GM19455 (cell line): ENCODE data around the gene LRRC75A.
A peak's percentile ranks its signal among the peaks of the same experiment; 100 is the strongest.
"Not testable (repeated sequence)": the region's sequence is repeated elsewhere in the genome, so short reads cannot be mapped to it uniquely, and the experiment has no call there.

Experiments used
- ATAC-seq: cut with Tn5 transposase; IDR thresholded peaks from one replicate; pipeline ENCODE4 v1.9.1; 2021; ENCODE audit not compliant: unreplicated experiment

The LRRC75A gene

DNA sequence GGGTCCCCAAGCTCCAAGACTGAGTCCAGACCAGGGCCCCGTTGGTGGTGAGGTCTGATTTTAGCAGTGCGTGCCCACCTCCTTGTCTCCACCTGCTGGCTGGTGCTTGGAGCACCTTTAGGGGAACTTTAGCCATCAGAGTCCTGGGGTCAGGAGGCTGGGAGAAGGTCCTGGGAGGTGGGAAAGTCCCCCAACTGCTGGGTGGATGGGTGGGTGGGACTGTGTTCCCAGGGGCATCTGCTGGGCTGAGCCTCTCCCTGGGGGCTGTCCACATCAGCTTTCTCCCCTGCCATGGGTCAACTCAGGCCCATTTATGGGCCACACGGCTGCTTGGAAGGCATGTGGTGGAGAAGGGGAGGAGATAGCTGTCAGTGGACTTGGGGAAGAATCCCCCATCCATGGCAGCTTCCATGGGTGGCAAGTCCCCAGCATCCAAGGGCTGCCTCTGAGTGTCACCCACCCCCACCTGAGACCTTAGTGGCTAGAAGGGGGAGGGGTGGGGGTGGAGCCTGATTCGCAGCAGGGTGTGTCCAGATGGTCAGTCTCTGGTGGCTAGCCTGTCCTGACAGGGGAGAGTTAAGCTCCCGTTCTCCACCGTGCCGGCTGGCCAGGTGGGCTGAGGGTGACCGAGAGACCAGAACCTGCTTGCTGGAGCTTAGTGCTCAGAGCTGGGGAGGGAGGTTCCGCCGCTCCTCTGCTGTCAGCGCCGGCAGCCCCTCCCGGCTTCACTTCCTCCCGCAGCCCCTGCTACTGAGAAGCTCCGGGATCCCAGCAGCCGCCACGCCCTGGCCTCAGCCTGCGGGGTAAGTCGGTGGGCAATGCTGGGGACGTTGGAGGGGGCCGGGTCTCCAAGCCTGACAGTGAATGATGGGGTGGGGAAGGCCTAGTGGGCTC, 76.7 kb downstream of the LRRC75A start, which contains the start of gene TRPV2:
TRPV2 (plus strand) TSS at position 541 of the 894 bp plus-strand sequence. CDS start 2,098 bp downstream, outside the sequence.
- peak; percentile 43 for ATAC-seq

DNA sequence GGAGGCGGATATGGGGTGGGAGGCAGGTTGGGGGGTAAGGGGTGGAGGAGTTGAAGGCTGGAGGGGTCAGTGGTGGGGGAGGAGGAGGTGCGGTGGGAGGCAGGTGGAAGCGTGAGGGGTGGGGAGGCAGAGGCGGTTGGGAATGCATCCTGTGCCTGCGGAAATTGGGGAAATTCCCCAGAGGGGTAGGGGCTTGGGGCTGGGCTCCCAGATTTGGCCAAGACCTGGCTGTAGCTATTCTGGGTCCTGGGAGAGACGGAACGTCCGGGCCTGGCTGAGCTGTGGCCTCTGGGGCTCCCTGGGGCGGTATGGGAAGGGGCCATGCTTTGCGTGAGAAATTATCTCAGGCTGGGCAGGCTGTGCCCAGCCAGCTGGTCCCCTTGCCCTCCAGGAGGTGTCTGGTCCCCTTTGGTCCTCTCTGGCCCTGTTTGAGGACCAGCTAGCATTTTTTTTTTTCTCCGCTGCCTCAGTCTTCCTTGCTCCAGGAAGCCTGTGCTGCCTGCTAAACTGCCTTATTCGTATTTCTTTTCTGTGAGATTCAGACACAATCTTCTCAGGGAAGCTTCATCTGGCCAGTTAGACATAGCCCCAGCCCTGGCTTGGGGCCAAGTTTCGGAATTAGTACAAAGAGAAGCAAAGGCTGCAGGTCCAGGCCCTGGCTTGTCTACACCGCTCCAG, 83.9 kb downstream of the LRRC75A start:
- peak; percentile 87 for ATAC-seq

GRCh38 chr17:16406742-16407674, 85.0 kb downstream of the LRRC75A start:
- ATAC-seq, result no peak

- not testable (repeated sequence) for ATAC-seq
Measured at GRCh38 chr17:16403847-16404246, 88.1 kb downstream of the LRRC75A start.

DNA sequence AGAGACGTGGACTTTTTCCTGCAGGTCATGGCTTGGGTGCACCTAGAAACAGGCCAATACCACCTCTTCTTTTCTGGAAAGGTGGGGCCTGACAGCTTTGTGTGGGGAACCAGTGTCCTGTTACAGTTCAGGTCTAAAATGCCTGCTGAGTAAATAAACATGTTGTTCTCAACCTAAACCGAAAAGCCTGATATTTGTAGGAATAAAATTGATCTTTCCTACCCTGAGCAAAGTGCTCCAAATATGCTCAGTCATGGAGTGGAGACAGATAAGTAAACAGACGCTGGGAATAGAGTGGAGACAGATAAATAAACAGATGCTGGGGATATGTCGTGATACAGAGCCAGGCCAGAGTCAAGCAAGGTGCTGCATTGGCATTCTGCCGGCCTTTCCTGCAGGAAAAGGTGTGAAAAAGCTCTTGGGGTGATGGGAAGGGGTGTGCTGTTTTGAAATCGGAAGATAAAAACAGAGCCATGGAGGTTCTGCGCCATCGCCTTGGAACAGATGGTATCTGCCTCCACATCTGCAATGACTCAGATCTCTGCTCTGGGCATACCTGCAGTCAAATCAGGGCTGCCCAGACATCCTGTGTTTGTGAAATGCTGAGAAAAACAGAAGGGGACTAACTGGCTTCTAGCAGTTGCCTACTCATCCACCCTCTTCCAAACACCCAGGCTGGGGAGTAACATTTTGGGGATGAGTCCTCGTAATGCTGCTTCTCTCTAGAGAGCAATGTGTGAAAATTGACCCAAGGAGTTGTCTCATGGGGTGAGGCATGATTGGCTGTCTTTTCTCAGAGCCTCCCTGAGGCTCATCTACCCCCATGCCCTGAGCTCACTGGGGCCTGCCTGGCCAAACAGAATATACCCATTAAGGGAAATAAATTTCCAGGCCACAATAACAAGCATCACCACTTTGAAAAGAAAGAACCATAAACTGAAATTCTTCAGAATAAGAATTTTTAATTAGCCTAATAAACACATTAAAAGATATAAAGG, 93.4 kb downstream of the LRRC75A start:
- peak; percentile 63 for ATAC-seq

DNA sequence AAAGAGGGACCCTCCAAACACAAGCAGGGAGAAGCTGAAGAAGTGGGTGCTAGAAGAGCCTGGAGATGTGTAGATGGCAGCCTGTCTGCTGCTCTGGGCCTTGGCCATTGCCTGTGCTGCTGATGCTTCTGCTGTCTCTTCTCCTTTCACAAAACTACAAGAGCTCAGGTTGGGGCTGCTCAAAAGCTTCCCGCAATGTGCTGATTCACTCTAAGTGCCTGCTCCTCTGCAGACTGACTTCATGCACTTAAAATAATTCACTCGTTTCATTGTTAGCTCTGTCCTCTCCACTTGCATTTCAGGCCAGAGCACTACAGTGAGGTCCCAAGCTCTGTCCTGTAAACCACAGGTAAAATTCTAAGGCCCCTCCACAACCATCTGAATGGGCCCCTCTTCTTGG, 95.3 kb downstream of the LRRC75A start:
- not testable (repeated sequence) for ATAC-seq

- not testable (repeated sequence) for ATAC-seq
Measured at GRCh38 chr17:16395887-16396286, 96.1 kb downstream of the LRRC75A start.

GRCh38 chr17:16392491-16392890, 99.5 kb downstream of the LRRC75A start:
- not testable (repeated sequence) for ATAC-seq
